HepG2 (cell line): Measurements from ENCODE around the gene FN1. TPM values are rescaled to one million over a fixed set of nuclear protein-coding genes. Genes with fewer than 3 reads are reported as not detected.

Experiments
- ATAC-seq: fragments of 200-7000 bp; cut with Tn5 transposase; 3 replicates; pipeline ENCODE4 v1.9.1; 2020; ENCODE audit warnings: mild to moderate bottlenecking, moderate library complexity
- BruUV-seq: library from RNA; stranded (reverse); fragments of 400-500 nt; replicated peaks from 2 replicates; lab custom pipeline; 2021; lab: Mats Ljungman, UMichigan
- CTCF ChIA-PET: fragments of 300-600 bp; formaldehyde crosslinking; extraction: SDS; loops from one replicate; lab custom pipeline; 2021; ENCODE audit warnings: low total read pairs, inconsistent platforms, low intra/inter-chr PET ratio; lab: Yijun Ruan, JAX
- POLR2A ChIA-PET: fragments of 350-600 bp; sonication (Branson Sonifier 250); formaldehyde crosslinking; loops from one replicate; lab custom pipeline; 2020; ENCODE audit warnings: antibody characterized with exemption, inconsistent platforms; lab: Yijun Ruan, JAX
- DNase-seq: peaks from one replicate; pipeline ENCODE4 v3.0.0-alpha.2; 2015; ENCODE audit warnings: low spot score
- FAIRE-seq: peaks from 3 replicates; lab custom pipeline; 2011; peaks lifted over from hg19 to GRCh38; lab: Jason Lieb, UNC
- H2AFZ ChIP-seq: one replicate; pipeline ENCODE4 v1.6.1; 2011; ENCODE audit warnings: low read length, inconsistent platforms
- H3K27ac ChIP-seq: fragments of 300-600 bp; 3 replicates; pipeline ENCODE4 v1.8.0; 2011; ENCODE audit warnings: mixed run types, mild to moderate bottlenecking, mixed read lengths, low read length, inconsistent platforms; ENCODE audit not compliant: insufficient read depth; ENCODE audit errors: extremely low read length
- H3K27me3 ChIP-seq, 2 experiments: fragments of 200-600 bp in 1 of 2; 2 replicates in 1 of 2; 3 replicates in 1 of 2; pipeline versions ENCODE4 v1.6.0 to v1.8.0; 2011; ENCODE audit warnings: low read length in 2 of 2, mild to moderate bottlenecking in 2 of 2, moderate library complexity in 2 of 2, inconsistent platforms in 1 of 2; ENCODE audit not compliant: insufficient read depth in 2 of 2, control insufficient read depth in 1 of 2
- H3K36me3 ChIP-seq, 2 experiments: fragments of 200-600 bp in 1 of 2; replicated peaks in 1 of 2; 2 replicates in 1 of 2; 3 replicates in 1 of 2; pipeline versions ENCODE4 v1.5.1 to v1.8.0; 2011; ENCODE audit warnings: low read length in 2 of 2, inconsistent platforms in 1 of 2; ENCODE audit not compliant: insufficient read depth in 2 of 2, control insufficient read depth in 1 of 2
- H3K4me1 ChIP-seq: 2 replicates; pipeline ENCODE4 v1.5.1; 2012; ENCODE audit warnings: low read length, inconsistent platforms; ENCODE audit not compliant: insufficient read depth
- H3K4me2 ChIP-seq: 2 replicates; pipeline ENCODE4 v1.6.0; 2011; ENCODE audit warnings: low read depth, low read length, inconsistent platforms
- H3K4me3 ChIP-seq, 3 experiments: fragments of 200-600 bp in 1 of 3; sonication (generic), shearing (Covaris generic) in 1 of 3; replicated peaks in 1 of 3; 2 replicates each; pipeline ENCODE4 v1.5.1; 2011 to 2016; ENCODE audit warnings: low read length in 3 of 3, inconsistent platforms in 2 of 3, low read depth in 2 of 3, mild to moderate bottlenecking in 2 of 3, control low read depth in 1 of 3, mixed read lengths in 1 of 3; ENCODE audit not compliant: insufficient read depth in 1 of 3
- H3K79me2 ChIP-seq: one replicate; pipeline ENCODE4 v1.6.1; 2011; ENCODE audit warnings: low read length, inconsistent platforms; ENCODE audit not compliant: insufficient read depth
- H3K9ac ChIP-seq: 2 replicates; pipeline ENCODE4 v1.6.0; 2011; ENCODE audit warnings: mild to moderate bottlenecking, low read depth, low read length, inconsistent platforms; ENCODE audit not compliant: insufficient read depth
- H3K9me3 ChIP-seq: 2 replicates; pipeline ENCODE4 v1.5.1; 2012; ENCODE audit warnings: mild to moderate bottlenecking, low read length
- H4K20me1 ChIP-seq: 2 replicates; pipeline ENCODE4 v1.6.0; 2011; ENCODE audit warnings: inconsistent platforms, mild to moderate bottlenecking, low read length, moderate library complexity; ENCODE audit not compliant: insufficient read depth
- HNF4A ChIP-seq: sonication (generic); formaldehyde crosslinking; IDR thresholded peaks from 2 replicates; pipeline ENCODE4 v1.4.0; 2020; ENCODE audit warnings: missing genetic modification reagents
- JDP2 ChIP-seq: sonication (generic); formaldehyde crosslinking; IDR thresholded peaks from 2 replicates; pipeline ENCODE4 v1.8.1; 2022; ENCODE audit warnings: missing genetic modification reagents, borderline replicate concordance
- MATR3 ChIP-seq: sonication (generic); formaldehyde crosslinking; IDR thresholded peaks from 2 replicates; pipeline ENCODE4 v1.4.0; 2020; ENCODE audit warnings: missing genetic modification reagents
- MEF2D ChIP-seq: sonication (generic); formaldehyde crosslinking; IDR thresholded peaks from 2 replicates; pipeline ENCODE4 v1.5.1; 2020; ENCODE audit warnings: mild to moderate bottlenecking, missing genetic modification reagents
- TEAD3 ChIP-seq: optimal IDR thresholded peaks from 2 replicates; pipeline ENCODE3; 2016; ENCODE audit warnings: borderline replicate concordance
- ZKSCAN1 ChIP-seq: fragments of 150-350 bp; IDR thresholded peaks from 2 replicates; pipeline ENCODE4 v1.6.1; 2014; ENCODE audit warnings: low read length
- ZNF253 ChIP-seq: sonication (generic); formaldehyde crosslinking; IDR thresholded peaks from 2 replicates; pipeline ENCODE4 v1.8.0; 2022; ENCODE audit warnings: mild to moderate bottlenecking, missing genetic modification reagents, borderline replicate concordance
- ZNF460 ChIP-seq: sonication (generic); formaldehyde crosslinking; IDR thresholded peaks from 2 replicates; pipeline ENCODE4 v1.5.1; 2020; ENCODE audit warnings: missing genetic modification reagents, mild to moderate bottlenecking, borderline replicate concordance
- ZNF788 ChIP-seq: sonication (generic); formaldehyde crosslinking; IDR thresholded peaks from 2 replicates; pipeline ENCODE4 v1.5.0; 2020; ENCODE audit warnings: mild to moderate bottlenecking, missing genetic modification reagents, borderline replicate concordance
- WGBS: methylation state at CpG from one replicate; pipeline ENCODE4 v1.1.6; 2017; ENCODE audit warnings: low lambda C conversion rate; 5-methylcytosine and 5-hydroxymethylcytosine counted together
- in situ Hi-C: cut with HindIII; loops from 2 replicates; pipeline ENCODE4 v1.10.0; 2017; ENCODE audit warnings: low pct_unique_long_range_greater_than_20kb; ENCODE audit not compliant: extremely low pct_ligation_motif_present
- intact Hi-C: fragments of 100-400 bp; cut with micrococcal nuclease; formaldehyde crosslinking; loops from one replicate; pipeline ENCODE4 v1.10.0; 2022; ENCODE audit not compliant: unreplicated experiment
- polyA plus RNA-seq, 8 experiments: library from polyadenylated mRNA; depleted of rRNA in 3 of 8; stranded (reverse) in 7 of 8; unstranded in 1 of 8; fragments of >200 nt; fragmentation: Illumina TruSeq in 4 of 8; extraction: Trizol in 4 of 8; gene quantifications; 2 replicates each; pipeline versions ENCODE4 v1.2.1 to v1.2.3, GENCODE V29; 2011 to 2016; ENCODE audit warnings: low read depth in 4 of 8, missing spikeins in 1 of 8, mixed read lengths in 1 of 8; ENCODE audit not compliant: insufficient read depth in 1 of 8
- total RNA-seq, 5 experiments: library from RNA; depleted of rRNA; stranded (reverse); fragments of >200 nt; fragmentation: Illumina TruSeq; extraction: Trizol; gene quantifications; 2 replicates each; pipeline ENCODE4 v1.2.3, GENCODE V29; 2016; ENCODE audit warnings: low read depth in 1 of 5
- TF ChIP-seq, protein P1 (sequence below): sonication (generic); formaldehyde crosslinking; IDR thresholded peaks from 2 replicates; pipeline ENCODE4 v1.4.0; 2020; ENCODE audit warnings: missing genetic modification reagents
- TF ChIP-seq, protein P2 (sequence below): sonication (generic); formaldehyde crosslinking; IDR thresholded peaks from 2 replicates; pipeline ENCODE4 v1.4.0; 2020; ENCODE audit warnings: missing genetic modification reagents
- TF ChIP-seq, protein P3 (sequence below): sonication (generic); formaldehyde crosslinking; IDR thresholded peaks from 2 replicates; pipeline ENCODE4 v1.4.0; 2020; ENCODE audit warnings: mild to moderate bottlenecking, missing genetic modification reagents
- TF ChIP-seq, protein P4 (sequence below): sonication (generic); formaldehyde crosslinking; IDR thresholded peaks from 2 replicates; pipeline ENCODE4 v1.4.0; 2020; ENCODE audit warnings: missing genetic modification reagents
- TF ChIP-seq, protein P5 (sequence below): sonication (generic); formaldehyde crosslinking; IDR thresholded peaks from 2 replicates; pipeline ENCODE4 v1.5.1; 2020; ENCODE audit warnings: missing genetic modification reagents, mild to moderate bottlenecking, borderline replicate concordance

Gene FN1
- total and polyA plus RNA-seq, 2 of the 13 experiments (the other 11 are each of a cell fraction or from before 2014, with no cell fraction given) = 1,847 to 6,471 TPM

DNA sequence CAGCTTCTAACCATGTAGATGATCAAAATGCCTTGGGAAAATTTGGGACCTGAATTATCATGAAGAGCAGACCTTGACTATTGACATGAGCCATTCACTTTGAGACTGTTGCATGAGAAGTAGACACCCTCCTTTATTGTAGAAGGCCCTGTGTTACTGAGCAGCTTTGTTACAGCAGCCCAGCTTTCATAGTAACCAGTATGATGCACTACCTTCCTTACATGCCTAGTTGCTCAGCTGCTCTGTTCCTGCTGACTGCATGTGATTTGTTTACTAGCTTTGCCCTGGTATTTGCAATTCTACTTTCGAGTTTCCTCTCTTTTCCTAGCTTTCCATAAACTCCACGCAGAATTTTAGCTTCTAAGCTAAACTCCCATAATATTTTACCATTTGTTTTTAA lies 11.2 kb upstream of the FN1 start:
- ATAC-seq (no peak), DNase-seq (no peak), FAIRE-seq (no peak)
- POLR2A ChIA-PET = interaction anchor here (1.0 kb wide), 1 partner anchor 10 kb away, joined by 3 read pairs; no protein-coding TSS in a partner anchor
- Histone ChIP-seq H3K36me3 (no peaks in the 10 kb centered on the region), H2AFZ (no peak overlapping the region), H3K27me3 (no peaks in the 10 kb centered on the region), H3K9ac (no peak overlapping the region), H3K27ac (no peak overlapping the region), H3K4me3 (no peak overlapping the region), H4K20me1 (no peaks in the 10 kb centered on the region), H3K4me2 (no peak overlapping the region), H3K9me3 (peaks cover 7% of the 10 kb centered on the region), H3K4me1 (peaks cover 9% of the 10 kb centered on the region), H3K79me2 (no peaks in the 10 kb centered on the region)
- in situ Hi-C loops = no loop called here
- intact Hi-C loops = no loop called here
- BruUV-seq = no TSS peak
- CTCF ChIA-PET = no interaction called here
- WGBS = 73% methylated on average over 2 of the region's 2 CpGs
- TF ChIP-seq, protein P1, sequence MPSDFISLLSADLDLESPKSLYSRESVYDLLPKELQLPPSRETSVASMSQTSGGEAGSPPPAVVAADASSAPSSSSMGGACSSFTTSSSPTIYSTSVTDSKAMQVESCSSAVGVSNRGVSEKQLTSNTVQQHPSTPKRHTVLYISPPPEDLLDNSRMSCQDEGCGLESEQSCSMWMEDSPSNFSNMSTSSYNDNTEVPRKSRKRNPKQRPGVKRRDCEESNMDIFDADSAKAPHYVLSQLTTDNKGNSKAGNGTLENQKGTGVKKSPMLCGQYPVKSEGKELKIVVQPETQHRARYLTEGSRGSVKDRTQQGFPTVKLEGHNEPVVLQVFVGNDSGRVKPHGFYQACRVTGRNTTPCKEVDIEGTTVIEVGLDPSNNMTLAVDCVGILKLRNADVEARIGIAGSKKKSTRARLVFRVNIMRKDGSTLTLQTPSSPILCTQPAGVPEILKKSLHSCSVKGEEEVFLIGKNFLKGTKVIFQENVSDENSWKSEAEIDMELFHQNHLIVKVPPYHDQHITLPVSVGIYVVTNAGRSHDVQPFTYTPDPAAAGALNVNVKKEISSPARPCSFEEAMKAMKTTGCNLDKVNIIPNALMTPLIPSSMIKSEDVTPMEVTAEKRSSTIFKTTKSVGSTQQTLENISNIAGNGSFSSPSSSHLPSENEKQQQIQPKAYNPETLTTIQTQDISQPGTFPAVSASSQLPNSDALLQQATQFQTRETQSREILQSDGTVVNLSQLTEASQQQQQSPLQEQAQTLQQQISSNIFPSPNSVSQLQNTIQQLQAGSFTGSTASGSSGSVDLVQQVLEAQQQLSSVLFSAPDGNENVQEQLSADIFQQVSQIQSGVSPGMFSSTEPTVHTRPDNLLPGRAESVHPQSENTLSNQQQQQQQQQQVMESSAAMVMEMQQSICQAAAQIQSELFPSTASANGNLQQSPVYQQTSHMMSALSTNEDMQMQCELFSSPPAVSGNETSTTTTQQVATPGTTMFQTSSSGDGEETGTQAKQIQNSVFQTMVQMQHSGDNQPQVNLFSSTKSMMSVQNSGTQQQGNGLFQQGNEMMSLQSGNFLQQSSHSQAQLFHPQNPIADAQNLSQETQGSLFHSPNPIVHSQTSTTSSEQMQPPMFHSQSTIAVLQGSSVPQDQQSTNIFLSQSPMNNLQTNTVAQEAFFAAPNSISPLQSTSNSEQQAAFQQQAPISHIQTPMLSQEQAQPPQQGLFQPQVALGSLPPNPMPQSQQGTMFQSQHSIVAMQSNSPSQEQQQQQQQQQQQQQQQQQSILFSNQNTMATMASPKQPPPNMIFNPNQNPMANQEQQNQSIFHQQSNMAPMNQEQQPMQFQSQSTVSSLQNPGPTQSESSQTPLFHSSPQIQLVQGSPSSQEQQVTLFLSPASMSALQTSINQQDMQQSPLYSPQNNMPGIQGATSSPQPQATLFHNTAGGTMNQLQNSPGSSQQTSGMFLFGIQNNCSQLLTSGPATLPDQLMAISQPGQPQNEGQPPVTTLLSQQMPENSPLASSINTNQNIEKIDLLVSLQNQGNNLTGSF (CRISPR knock-in tag) = no peak
- TF ChIP-seq HNF4A (no peak), ZNF253 (CRISPR knock-in tag) (no peak), TEAD3 (CRISPR knock-in tag) (no peak), ZNF460 (no peak), ZKSCAN1 (no peak), JDP2 (no peak), MATR3 (CRISPR knock-in tag) (no peak), ZNF788 (CRISPR knock-in tag) (no peak), MEF2D (CRISPR knock-in tag) (no peak)
- TF ChIP-seq, protein P2, sequence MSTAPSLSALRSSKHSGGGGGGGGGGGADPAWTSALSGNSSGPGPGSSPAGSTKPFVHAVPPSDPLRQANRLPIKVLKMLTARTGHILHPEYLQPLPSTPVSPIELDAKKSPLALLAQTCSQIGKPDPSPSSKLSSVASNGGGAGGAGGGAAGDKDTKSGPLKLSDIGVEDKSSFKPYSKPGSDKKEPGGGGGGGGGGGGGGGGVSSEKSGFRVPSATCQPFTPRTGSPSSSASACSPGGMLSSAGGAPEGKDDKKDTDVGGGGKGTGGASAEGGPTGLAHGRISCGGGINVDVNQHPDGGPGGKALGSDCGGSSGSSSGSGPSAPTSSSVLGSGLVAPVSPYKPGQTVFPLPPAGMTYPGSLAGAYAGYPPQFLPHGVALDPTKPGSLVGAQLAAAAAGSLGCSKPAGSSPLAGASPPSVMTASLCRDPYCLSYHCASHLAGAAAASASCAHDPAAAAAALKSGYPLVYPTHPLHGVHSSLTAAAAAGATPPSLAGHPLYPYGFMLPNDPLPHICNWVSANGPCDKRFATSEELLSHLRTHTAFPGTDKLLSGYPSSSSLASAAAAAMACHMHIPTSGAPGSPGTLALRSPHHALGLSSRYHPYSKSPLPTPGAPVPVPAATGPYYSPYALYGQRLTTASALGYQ (CRISPR knock-in tag) = no peak
- TF ChIP-seq, protein P3, sequence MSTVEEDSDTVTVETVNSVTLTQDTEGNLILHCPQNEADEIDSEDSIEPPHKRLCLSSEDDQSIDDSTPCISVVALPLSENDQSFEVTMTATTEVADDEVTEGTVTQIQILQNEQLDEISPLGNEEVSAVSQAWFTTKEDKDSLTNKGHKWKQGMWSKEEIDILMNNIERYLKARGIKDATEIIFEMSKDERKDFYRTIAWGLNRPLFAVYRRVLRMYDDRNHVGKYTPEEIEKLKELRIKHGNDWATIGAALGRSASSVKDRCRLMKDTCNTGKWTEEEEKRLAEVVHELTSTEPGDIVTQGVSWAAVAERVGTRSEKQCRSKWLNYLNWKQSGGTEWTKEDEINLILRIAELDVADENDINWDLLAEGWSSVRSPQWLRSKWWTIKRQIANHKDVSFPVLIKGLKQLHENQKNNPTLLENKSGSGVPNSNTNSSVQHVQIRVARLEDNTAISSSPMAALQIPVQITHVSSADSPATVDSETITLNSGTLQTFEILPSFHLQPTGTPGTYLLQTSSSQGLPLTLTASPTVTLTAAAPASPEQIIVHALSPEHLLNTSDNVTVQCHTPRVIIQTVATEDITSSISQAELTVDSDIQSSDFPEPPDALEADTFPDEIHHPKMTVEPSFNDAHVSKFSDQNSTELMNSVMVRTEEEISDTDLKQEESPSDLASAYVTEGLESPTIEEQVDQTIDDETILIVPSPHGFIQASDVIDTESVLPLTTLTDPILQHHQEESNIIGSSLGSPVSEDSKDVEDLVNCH (CRISPR knock-in tag) = no peak
- TF ChIP-seq, protein P4, sequence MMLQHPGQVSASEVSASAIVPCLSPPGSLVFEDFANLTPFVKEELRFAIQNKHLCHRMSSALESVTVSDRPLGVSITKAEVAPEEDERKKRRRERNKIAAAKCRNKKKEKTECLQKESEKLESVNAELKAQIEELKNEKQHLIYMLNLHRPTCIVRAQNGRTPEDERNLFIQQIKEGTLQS = no peak
- TF ChIP-seq, protein P5, sequence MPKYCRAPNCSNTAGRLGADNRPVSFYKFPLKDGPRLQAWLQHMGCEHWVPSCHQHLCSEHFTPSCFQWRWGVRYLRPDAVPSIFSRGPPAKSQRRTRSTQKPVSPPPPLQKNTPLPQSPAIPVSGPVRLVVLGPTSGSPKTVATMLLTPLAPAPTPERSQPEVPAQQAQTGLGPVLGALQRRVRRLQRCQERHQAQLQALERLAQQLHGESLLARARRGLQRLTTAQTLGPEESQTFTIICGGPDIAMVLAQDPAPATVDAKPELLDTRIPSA (CRISPR knock-in tag) = no peak
